Endothelial cell of umbilical vein (primary cell): ENCODE measurements around the gene KSR1. TPM values are rescaled to one million over a fixed set of nuclear protein-coding genes. Genes with fewer than 3 reads are reported as not detected.

Source experiments
- BruUV-seq: library from RNA; stranded (reverse); fragments of 400-500 nt; replicated peaks from 2 replicates; lab custom pipeline; 2021; lab: Mats Ljungman, UMichigan
- CTCF ChIA-PET: fragments of 300-600, 350-600 bp; sonication (Branson Sonifier 250); formaldehyde crosslinking; loops from one replicate; lab custom pipeline; 2021; ENCODE audit warnings: antibody characterized with exemption, inconsistent platforms; lab: Charles Lee
- POLR2A ChIA-PET: fragments of 300-600, 350-600 bp; sonication (Branson Sonifier 250); formaldehyde crosslinking; loops from one replicate; lab custom pipeline; 2021; ENCODE audit warnings: antibody characterized with exemption, inconsistent platforms; lab: Charles Lee
- DNase-seq: peaks from one replicate; pipeline ENCODE4 v3.0.0-alpha.2; 2011; ENCODE audit warnings: low read depth, low spot score
- FAIRE-seq: peaks from 2 replicates; lab custom pipeline; 2011; peaks lifted over from hg19 to GRCh38; lab: Jason Lieb, UNC
- H2AFZ ChIP-seq: 2 replicates; pipeline ENCODE4 v1.6.0; 2012; ENCODE audit warnings: low read depth, low read length, control low read depth, inconsistent platforms
- H3K27ac ChIP-seq: 2 replicates; pipeline ENCODE4 v1.5.1; 2011; ENCODE audit warnings: low read depth, mild to moderate bottlenecking, control low read depth, low read length, moderate library complexity; ENCODE audit not compliant: insufficient read depth
- H3K27me3 ChIP-seq, 2 experiments: 2 replicates each; pipeline versions ENCODE4 v1.6.0 to v1.6.1; 2011; ENCODE audit warnings: low read length in 2 of 2, mixed read lengths in 1 of 2; ENCODE audit not compliant: control insufficient read depth in 2 of 2, insufficient read depth in 2 of 2
- H3K36me3 ChIP-seq, 2 experiments: 2 replicates in 1 of 2; 3 replicates in 1 of 2; pipeline ENCODE4 v1.5.1; 2011; ENCODE audit warnings: low read length in 2 of 2, mild to moderate bottlenecking in 1 of 2, moderate library complexity in 1 of 2; ENCODE audit not compliant: control insufficient read depth in 2 of 2, insufficient read depth in 2 of 2; ENCODE audit errors: extremely low read depth in 1 of 2
- H3K4me1 ChIP-seq: 3 replicates; pipeline ENCODE4 v1.5.1; 2011; ENCODE audit warnings: mild to moderate bottlenecking, low read length; ENCODE audit not compliant: control insufficient read depth, insufficient read depth; ENCODE audit errors: extremely low read depth
- H3K4me2 ChIP-seq: 2 replicates; pipeline ENCODE4 v1.6.1; 2011; ENCODE audit warnings: low read length, control low read depth, mixed read lengths; ENCODE audit not compliant: insufficient read depth
- H3K4me3 ChIP-seq, 3 experiments: fragments of 200-600 bp in 1 of 3; sonication (generic), shearing (Covaris generic) in 1 of 3; replicated peaks in 1 of 3; 2 replicates each; pipeline ENCODE4 v1.5.1; 2011 to 2016; ENCODE audit warnings: control low read depth in 3 of 3, low read length in 3 of 3, mild to moderate bottlenecking in 2 of 3, inconsistent platforms in 1 of 3, low read depth in 1 of 3, moderate library complexity in 1 of 3; ENCODE audit not compliant: insufficient read depth in 1 of 3
- H3K79me2 ChIP-seq: 2 replicates; pipeline ENCODE4 v1.6.0; 2012; ENCODE audit warnings: low read length, inconsistent platforms; ENCODE audit not compliant: control insufficient read depth, insufficient read depth
- H3K9ac ChIP-seq: replicated peaks from 2 replicates; pipeline ENCODE3; 2011; ENCODE audit warnings: low read length, control low read depth; ENCODE audit not compliant: insufficient read depth; ENCODE audit errors: extremely low read depth
- H3K9me1 ChIP-seq: replicated peaks from 3 replicates; pipeline ENCODE4 v1.6.0; 2011; ENCODE audit warnings: mild to moderate bottlenecking, low read length; ENCODE audit not compliant: control insufficient read depth, insufficient read depth; ENCODE audit errors: extremely low read depth
- H3K9me3 ChIP-seq: replicated peaks from 2 replicates; pipeline ENCODE4 v1.5.1; 2012; ENCODE audit warnings: low read length, inconsistent platforms; ENCODE audit not compliant: control insufficient read depth, insufficient read depth
- H4K20me1 ChIP-seq: replicated peaks from 2 replicates; pipeline ENCODE3; 2011; ENCODE audit warnings: mild to moderate bottlenecking, low read length; ENCODE audit not compliant: control insufficient read depth, insufficient read depth; ENCODE audit errors: extremely low read depth
- CTCF ChIP-seq, 2 donors: IDR thresholded peaks; 1 replicate in 1 of 2; 2 replicates in 1 of 2; pipeline ENCODE4 v1.5.1; 2011; ENCODE audit warnings: low read length in 2 of 2, mild to moderate bottlenecking in 2 of 2, moderate library complexity in 2 of 2, control low read depth in 1 of 2, inconsistent platforms in 1 of 2, low read depth in 1 of 2; ENCODE audit not compliant: insufficient read depth in 1 of 2; ENCODE audit errors: extremely low read depth in 1 of 2
- EZH2 ChIP-seq: IDR thresholded peaks from 2 replicates; pipeline ENCODE4 v1.6.1; 2012; ENCODE audit warnings: borderline replicate concordance, low read depth, mild to moderate bottlenecking, moderate library complexity, low read length, inconsistent platforms; ENCODE audit not compliant: severe bottlenecking
- FOS ChIP-seq: IDR thresholded peaks from 2 replicates; pipeline ENCODE4 v1.6.1; 2011; ENCODE audit warnings: mild to moderate bottlenecking, low read length, moderate library complexity, borderline replicate concordance; ENCODE audit not compliant: insufficient read depth
- GATA2 ChIP-seq: IDR thresholded peaks from 2 replicates; pipeline ENCODE4 v1.7.0; 2011; ENCODE audit warnings: low read depth, mild to moderate bottlenecking, moderate library complexity, mixed read lengths, low read length; ENCODE audit not compliant: insufficient read length, insufficient read depth
- JUN ChIP-seq: IDR thresholded peaks from 2 replicates; pipeline ENCODE4 v1.6.1; 2011; ENCODE audit warnings: borderline replicate concordance, low read depth; ENCODE audit not compliant: insufficient read length, insufficient read depth
- MAX ChIP-seq: IDR thresholded peaks from 2 replicates; pipeline ENCODE4 v1.6.1; 2011; ENCODE audit not compliant: insufficient read depth, insufficient read length
- MYC ChIP-seq: IDR thresholded peaks from one replicate; pipeline ENCODE4 v1.6.1; 2011; ENCODE audit warnings: mild to moderate bottlenecking, low read depth, low read length
- POLR2A ChIP-seq: IDR thresholded peaks from 2 replicates; pipeline ENCODE4 v1.6.1; 2012; ENCODE audit warnings: low read depth, mild to moderate bottlenecking, control low read depth, low read length
- POLR2AphosphoS5 ChIP-seq: IDR thresholded peaks from 2 replicates; pipeline ENCODE4 v1.6.1; 2012; ENCODE audit warnings: low read depth, mild to moderate bottlenecking, control low read depth, low read length, moderate library complexity; ENCODE audit not compliant: insufficient read depth
- dilution Hi-C: fragments of 300-500 bp; cut with MboI; formaldehyde crosslinking; loops from one replicate; pipeline ENCODE4 v1.15.0; 2019; ENCODE audit warnings: low sequenced_read_pairs; ENCODE audit not compliant: extremely low pct_ligation_motif_present
- intact Hi-C: fragments of 100-400 bp; cut with micrococcal nuclease; formaldehyde crosslinking; loops from one replicate; pipeline ENCODE4 v1.10.0; 2022
- polyA plus RNA-seq, 4 experiments: library from polyadenylated mRNA; depleted of rRNA in 3 of 4; stranded (reverse) in 3 of 4; unstranded in 1 of 4; fragments of >200 nt; gene quantifications; 2 replicates each; pipeline versions ENCODE4 v1.2.1 to v1.2.3, GENCODE V29; 2011 to 2012; ENCODE audit warnings: missing spikeins in 1 of 4
- total RNA-seq: library from RNA; stranded (reverse); gene quantifications from 2 replicates; pipeline ENCODE4 v1.2.3, GENCODE V29; 2021

KSR1 gene
- total and polyA plus RNA-seq, 2 donors (not counting 3 experiments of a cell fraction or from before 2014, with no cell fraction given) = 35.4 to 80.2 TPM

- Histone ChIP-seq H3K4me1 (peaks cover 14% of the 10 kb centered on the region), H3K27ac (no peak overlapping the region), H3K27me3 (no peaks in the 10 kb centered on the region), H3K9ac (no peak overlapping the region), H3K36me3 (peaks cover 22 to 43% of the 10 kb centered on the region in 2 experiments), H3K9me1 (no peaks in the 10 kb centered on the region), H3K9me3 (no peaks in the 10 kb centered on the region), H3K79me2 (no peaks in the 10 kb centered on the region), H2AFZ (no peak overlapping the region), H3K4me3 (no peak overlapping the region), H3K4me2 (no peak overlapping the region), H4K20me1 (no peaks in the 10 kb centered on the region)
- TF ChIP-seq CTCF (IDR thresholded peaks at IDR 0.05; ENCODE audit: extremely low read depth in 1 of 2, insufficient read depth in 1 of 2, low read depth in 1 of 2, low read length in 2 of 2) (no peak), EZH2 (no peak), FOS (no peak), MYC (no peak), GATA2 (no peak), JUN (no peak), POLR2AphosphoS5 (no peak), MAX (no peak), POLR2A (no peak)
- FAIRE-seq = no peak
- no TSS peak for BruUV-seq
- dilution Hi-C loops (no loop called here), intact Hi-C loops (loop anchor here (1.0 kb wide), 1 partner anchor 47 kb away; no protein-coding TSS in a partner anchor)
- ChIA-PET CTCF (interaction anchor here (1.1 to 10.3 kb wide), 11 partner anchors 13 to 407 kb away, joined by 3 to 150 read pairs (median 3); no protein-coding TSS in a partner anchor), POLR2A (no interaction called here)
- no peak for DNase-seq
Observed at GRCh38 chr17:27603880-27604794, 147.9 kb downstream of the KSR1 start.
